Astrocyte of the spinal cord (primary cell): ENCODE measurements around the gene STPG3.
A peak's percentile ranks its signal among the peaks of the same experiment; 100 is the strongest.

ENCODE experiments used
- DNase-seq: peaks from one replicate; pipeline ENCODE4 v3.0.0; 2011; ENCODE audit warnings: low read depth, low spot score
- H3K4me3 ChIP-seq: 2 replicates; pipeline ENCODE4 v1.5.1; 2011; ENCODE audit warnings: low read depth, mild to moderate bottlenecking, low read length, moderate library complexity
- CTCF ChIP-seq: IDR thresholded peaks from 2 replicates; pipeline ENCODE4 v1.5.1; 2012; ENCODE audit warnings: low read depth, mild to moderate bottlenecking, low read length, inconsistent platforms
- in situ Hi-C: cut with HindIII; loops from 2 replicates; pipeline ENCODE4 v1.10.0; 2017; ENCODE audit warnings: low sequenced_read_pairs

The STPG3 gene

DNA sequence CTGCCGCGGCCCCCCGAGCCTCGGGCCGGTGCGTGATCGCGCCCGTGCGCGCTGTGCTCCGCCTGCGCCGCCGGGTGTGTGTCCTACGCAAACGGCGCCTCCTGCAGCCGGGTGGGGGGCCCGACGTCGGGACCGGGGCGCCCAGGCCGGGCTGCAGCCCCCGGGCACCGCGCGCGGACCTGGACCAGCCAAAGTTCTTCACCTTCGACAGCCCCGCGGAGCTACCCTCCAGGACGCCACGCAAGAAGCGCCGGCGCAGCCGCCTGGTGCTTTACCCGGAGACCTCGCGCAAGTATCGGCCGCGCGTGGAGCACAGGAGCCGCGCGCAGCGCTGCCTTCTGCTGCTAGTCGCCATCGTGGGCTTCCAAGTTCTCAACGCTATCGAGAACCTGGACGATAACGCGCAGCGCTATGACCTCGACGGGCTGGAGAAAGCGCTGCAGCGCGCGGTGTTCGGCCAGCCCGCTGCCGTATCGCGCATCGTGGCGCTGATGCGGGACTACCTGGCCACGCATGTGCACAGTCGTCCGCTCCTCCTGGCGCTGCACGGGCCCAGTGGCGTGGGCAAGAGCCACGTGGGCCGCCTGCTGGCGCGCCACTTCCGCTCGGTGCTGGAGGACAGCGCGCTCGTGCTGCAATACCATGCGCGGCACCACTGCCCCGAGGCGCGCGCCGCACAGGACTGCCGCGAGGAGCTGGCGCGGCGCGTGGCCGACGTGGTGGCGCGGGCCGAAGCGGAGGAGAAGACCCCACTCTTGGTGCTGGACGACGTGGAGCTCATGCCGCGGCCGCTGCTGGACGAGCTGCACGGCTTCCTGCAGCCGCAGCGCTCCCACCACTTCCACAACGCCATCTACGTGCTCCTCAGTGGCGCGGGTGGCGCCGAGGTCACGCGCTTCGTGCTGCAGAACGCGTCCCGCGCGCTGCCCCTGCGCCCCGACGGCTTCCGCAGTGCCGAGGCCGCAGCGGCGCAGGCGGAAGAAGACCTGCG is 27.9 kb downstream of the STPG3 start:
- in situ Hi-C loops, result no loop called here
- peak overlapping the region; percentile 65 for H3K4me3 ChIP-seq

DNA sequence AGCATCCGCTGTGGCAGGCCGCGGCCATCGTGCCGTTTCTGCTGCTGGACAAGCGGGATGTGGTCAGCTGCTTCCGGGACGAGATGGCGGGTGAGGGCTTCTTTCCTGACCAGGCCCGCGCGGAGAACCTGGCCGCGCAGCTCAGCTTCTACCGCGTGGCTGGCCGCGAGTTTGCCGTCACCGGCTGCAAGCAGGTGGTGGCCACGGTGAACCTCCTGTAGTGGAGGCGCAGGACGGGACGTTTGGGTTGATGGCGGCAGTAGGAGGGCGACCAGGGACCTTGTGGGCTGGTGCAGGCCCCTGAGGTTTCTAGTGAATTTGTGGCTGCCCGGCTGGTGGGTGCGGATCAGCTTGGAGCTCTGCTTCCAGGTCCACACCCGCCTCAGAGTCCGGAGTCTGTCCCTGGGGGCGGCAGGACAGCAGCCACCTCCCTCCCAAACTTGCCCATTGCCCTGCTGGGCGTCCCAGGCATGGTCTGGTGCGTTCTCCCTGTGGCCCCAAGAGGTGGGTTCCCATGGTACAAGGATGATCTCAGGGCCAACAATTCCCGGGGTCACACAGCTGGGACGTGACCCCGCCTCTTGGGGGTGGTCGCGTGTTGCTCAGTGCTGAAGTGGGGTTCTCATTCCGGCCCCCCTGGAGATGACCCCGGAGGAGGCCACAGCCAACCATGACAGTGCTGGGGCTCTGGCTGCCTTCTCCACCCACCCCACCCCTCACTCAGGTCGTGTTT is 28.8 kb downstream of the STPG3 start:
- H3K4me3 ChIP-seq, result no peak overlapping the region
- DNase-seq, result no peak
- no peak for TF ChIP-seq CTCF
- in situ Hi-C loops, result no loop called here

More for the DNA sequence above, 27.9 kb downstream of the STPG3 start:
- no peak for DNase-seq
- TF ChIP-seq CTCF, result no peak

GRCh38 chr9:137280474-137281344 is 29.6 kb downstream of the STPG3 start:
- DNase-seq, result no peak

GRCh38 chr9:137281345-137282116 is 30.4 kb downstream of the STPG3 start:
- H3K4me3 ChIP-seq, result no peak overlapping the region
- in situ Hi-C loops, result no loop called here
- no peak for DNase-seq
- no peak for TF ChIP-seq CTCF

More at GRCh38 chr9:137280474-137281344, 29.6 kb downstream of the STPG3 start:
- no peak overlapping the region for H3K4me3 ChIP-seq
- in situ Hi-C loops, result no loop called here
- peak; percentile 50 for TF ChIP-seq CTCF

GRCh38 chr9:137286975-137287383 is 35.9 kb downstream of the STPG3 start:
- DNase-seq, result peak; percentile 58
- no peak overlapping the region for H3K4me3 ChIP-seq
- TF ChIP-seq CTCF, result peak; percentile 72
- in situ Hi-C loops, result no loop called here
